DMS 273 treated with DMSO at 0.1 percent for 48 hours (cell line): ENCODE results near the gene HS2ST1.

Experiments
- DNase-seq: peaks from one replicate; lab custom pipeline; 2025; lab: John Stamatoyannopoulos, UW

The HS2ST1 gene

GRCh38 chr1:87113313-87113712, 198.9 kb downstream of the HS2ST1 start:
- DNase-seq, result no peak

GRCh38 chr1:87115317-87115890, 201.0 kb downstream of the HS2ST1 start:
- DNase-seq, result no peak

- DNase-seq, result no peak
These were observed 201.5 kb downstream of the HS2ST1 start for GRCh38 chr1:87115891-87116290.

- no peak for DNase-seq
These were observed 203.4 kb downstream of the HS2ST1 start for GRCh38 chr1:87117761-87118368.

- DNase-seq, result no peak
These were observed 205.2 kb downstream of the HS2ST1 start for GRCh38 chr1:87119541-87120140.

- DNase-seq, result no peak
These were observed 206.3 kb downstream of the HS2ST1 start for GRCh38 chr1:87120779-87121178.

- DNase-seq, result no peak
These were observed 207.3 kb downstream of the HS2ST1 start for GRCh38 chr1:87121711-87122163.

GRCh38 chr1:87122243-87122642, 207.8 kb downstream of the HS2ST1 start:
- no peak for DNase-seq

GRCh38 chr1:87123610-87124009, 209.2 kb downstream of the HS2ST1 start:
- DNase-seq, result no peak

GRCh38 chr1:87126886-87127505, 212.6 kb downstream of the HS2ST1 start:
- DNase-seq, result no peak

GRCh38 chr1:87127581-87127980, 213.1 kb downstream of the HS2ST1 start:
- no peak for DNase-seq

- DNase-seq, result no peak
These were observed 214.6 kb downstream of the HS2ST1 start for GRCh38 chr1:87129038-87129437.

- no peak for DNase-seq
These were observed 215.2 kb downstream of the HS2ST1 start for GRCh38 chr1:87129606-87130005.

GRCh38 chr1:87130438-87130837, 216.0 kb downstream of the HS2ST1 start:
- DNase-seq, result no peak

- DNase-seq, result no peak
These were observed 217.4 kb downstream of the HS2ST1 start for GRCh38 chr1:87131809-87132283.

- DNase-seq, result no peak
These were observed 217.9 kb downstream of the HS2ST1 start for GRCh38 chr1:87132284-87132870.

GRCh38 chr1:87134061-87134460, 219.6 kb downstream of the HS2ST1 start:
- DNase-seq, result no peak

- no peak for DNase-seq
These were observed 220.3 kb downstream of the HS2ST1 start for GRCh38 chr1:87134625-87135328.

GRCh38 chr1:87135329-87135712, 220.9 kb downstream of the HS2ST1 start:
- no peak for DNase-seq

GRCh38 chr1:87136607-87137341, 222.3 kb downstream of the HS2ST1 start:
- DNase-seq, result no peak

- no peak for DNase-seq
These were observed 222.9 kb downstream of the HS2ST1 start for GRCh38 chr1:87137342-87137739.
